ENCODE measurements around the gene DIS3L2. TPM values are rescaled to one million over a fixed set of nuclear protein-coding genes. Genes with fewer than 3 reads are reported as not detected.
"Not testable (repeated sequence)": the region's sequence is repeated elsewhere in the genome, so short reads cannot be mapped to it uniquely, and the experiment has no call there.

DIS3L2 gene
- total RNA-seq, 2 donors from 2014 or later: 55.5 to 67.2 TPM

GRCh38 chr2:232115728-232116361, 154.3 kb downstream of the DIS3L2 start:
- H3K36me3 Mint-ChIP-seq (ENCODE audit: low read depth); H3K9me3 ChIP-seq (ENCODE audit: control insufficient read depth, low read length, poor library complexity, severe bottlenecking); H3K27me3 Mint-ChIP-seq; DNase-seq; H3K4me3 Mint-ChIP-seq; H3K27ac Mint-ChIP-seq; ATAC-seq: not testable (repeated sequence)
- peaks cover 40% of the 10 kb centered on the region for H3K4me1 Mint-ChIP-seq

GRCh38 chr2:232116852-232117251, 155.3 kb downstream of the DIS3L2 start:
- DNase-seq (no peak), ATAC-seq (no peak)
- H3K27me3 Mint-ChIP-seq: no peaks in the 10 kb centered on the region
- H3K27ac Mint-ChIP-seq: no peak overlapping the region
- no peaks in the 10 kb centered on the region for H3K9me3 ChIP-seq (ENCODE audit: control insufficient read depth, low read length, poor library complexity, severe bottlenecking)
- peaks cover 8% of the 10 kb centered on the region for H3K36me3 Mint-ChIP-seq (ENCODE audit: low read depth)
- peaks cover 45% of the 10 kb centered on the region for H3K4me1 Mint-ChIP-seq
- H3K4me3 Mint-ChIP-seq: no peak overlapping the region

- Mint-ChIP-seq H3K4me1 (peaks cover 43% of the 10 kb centered on the region), H3K36me3 (ENCODE audit: low read depth) (peaks cover 10% of the 10 kb centered on the region), H3K27ac (peak overlapping the region; percentile 59), H3K27me3 (no peaks in the 10 kb centered on the region), H3K4me3 (no peak overlapping the region)
- DNase-seq: no peak
- no peak for ATAC-seq
- no peaks in the 10 kb centered on the region for H3K9me3 ChIP-seq (ENCODE audit: control insufficient read depth, low read length, poor library complexity, severe bottlenecking)
Observed at GRCh38 chr2:232117413-232117812, 155.9 kb downstream of the DIS3L2 start.

GRCh38 chr2:232120911-232121310, 159.4 kb downstream of the DIS3L2 start:
- no peak overlapping the region for H3K4me3 Mint-ChIP-seq
- H3K27ac Mint-ChIP-seq: peak overlapping the region; percentile 57
- H3K4me1 Mint-ChIP-seq: peaks cover 36% of the 10 kb centered on the region
- H3K27me3 Mint-ChIP-seq: no peaks in the 10 kb centered on the region
- DNase-seq (no peak), ATAC-seq (no peak)
- H3K9me3 ChIP-seq (ENCODE audit: control insufficient read depth, low read length, poor library complexity, severe bottlenecking): no peaks in the 10 kb centered on the region
- H3K36me3 Mint-ChIP-seq (ENCODE audit: low read depth): peaks cover 13% of the 10 kb centered on the region

- Mint-ChIP-seq H3K4me1 (peaks cover 35% of the 10 kb centered on the region), H3K27me3 (no peaks in the 10 kb centered on the region), H3K36me3 (ENCODE audit: low read depth) (peaks cover 13% of the 10 kb centered on the region), H3K4me3 (no peak overlapping the region), H3K27ac (no peak overlapping the region)
- DNase-seq (no peak), ATAC-seq (no peak)
- no peaks in the 10 kb centered on the region for H3K9me3 ChIP-seq (ENCODE audit: control insufficient read depth, low read length, poor library complexity, severe bottlenecking)
Observed at GRCh38 chr2:232124309-232124708, 162.8 kb downstream of the DIS3L2 start.

- Mint-ChIP-seq H3K4me3 (no peak overlapping the region), H3K27me3 (no peaks in the 10 kb centered on the region), H3K36me3 (ENCODE audit: low read depth) (peaks cover 7% of the 10 kb centered on the region), H3K27ac (no peak overlapping the region), H3K4me1 (peaks cover 25% of the 10 kb centered on the region)
- DNase-seq (no peak), ATAC-seq (no peak)
- no peaks in the 10 kb centered on the region for H3K9me3 ChIP-seq (ENCODE audit: control insufficient read depth, low read length, poor library complexity, severe bottlenecking)
Observed at GRCh38 chr2:232126301-232127099, 165.0 kb downstream of the DIS3L2 start.

DNA sequence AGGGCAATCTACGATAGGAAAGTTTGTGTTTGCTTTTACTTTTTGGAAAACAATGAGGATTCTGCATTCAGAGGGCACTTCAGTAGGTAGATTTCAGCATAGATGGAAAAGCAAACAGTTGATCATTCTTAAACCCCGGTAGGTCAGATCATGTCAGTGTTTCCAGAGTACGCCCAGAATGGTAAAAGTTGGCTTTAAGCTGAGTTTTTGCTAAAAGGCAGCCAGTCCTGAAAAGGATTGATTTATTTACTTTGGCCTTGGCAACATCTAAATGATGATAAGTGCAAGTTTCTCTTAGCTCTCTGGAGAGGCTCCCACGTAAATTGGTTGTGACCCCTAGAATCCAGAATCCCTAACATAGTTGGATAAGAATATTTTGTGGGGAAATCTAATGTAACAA, 168.0 kb downstream of the DIS3L2 start:
- Mint-ChIP-seq H3K27ac (no peak overlapping the region), H3K36me3 (ENCODE audit: low read depth) (peaks cover 3% of the 10 kb centered on the region), H3K4me1 (peaks cover 21% of the 10 kb centered on the region), H3K4me3 (no peak overlapping the region), H3K27me3 (no peaks in the 10 kb centered on the region)
- DNase-seq (no peak), ATAC-seq (no peak)
- H3K9me3 ChIP-seq (ENCODE audit: control insufficient read depth, low read length, poor library complexity, severe bottlenecking): no peaks in the 10 kb centered on the region

DNA sequence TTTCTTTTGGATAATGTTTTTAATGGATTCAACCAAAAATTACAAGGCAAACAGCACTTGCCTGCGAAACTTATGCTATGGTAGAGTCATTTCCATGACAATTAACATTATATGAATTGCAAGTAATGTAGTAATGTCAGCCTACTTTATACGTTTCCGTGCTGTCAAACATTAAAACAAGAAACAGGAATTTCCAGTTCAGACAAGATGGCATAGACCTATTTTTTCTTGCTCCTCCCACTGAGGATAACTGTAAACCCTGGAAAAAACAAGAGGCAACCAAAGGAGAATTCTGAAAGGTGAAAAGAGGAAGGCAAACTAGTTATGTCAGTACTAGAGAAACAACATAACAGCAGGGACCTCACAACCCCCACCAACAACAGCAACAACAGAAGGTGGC, 170.7 kb downstream of the DIS3L2 start:
- peaks cover 5% of the 10 kb centered on the region for H3K36me3 Mint-ChIP-seq (ENCODE audit: low read depth)
- H3K27ac Mint-ChIP-seq: no peak overlapping the region
- H3K4me1 Mint-ChIP-seq: peaks cover 27% of the 10 kb centered on the region
- H3K4me3 Mint-ChIP-seq: no peak overlapping the region
- ATAC-seq (no peak), DNase-seq (no peak)
- no peaks in the 10 kb centered on the region for H3K27me3 Mint-ChIP-seq
- H3K9me3 ChIP-seq (ENCODE audit: control insufficient read depth, low read length, poor library complexity, severe bottlenecking): no peaks in the 10 kb centered on the region

DNA sequence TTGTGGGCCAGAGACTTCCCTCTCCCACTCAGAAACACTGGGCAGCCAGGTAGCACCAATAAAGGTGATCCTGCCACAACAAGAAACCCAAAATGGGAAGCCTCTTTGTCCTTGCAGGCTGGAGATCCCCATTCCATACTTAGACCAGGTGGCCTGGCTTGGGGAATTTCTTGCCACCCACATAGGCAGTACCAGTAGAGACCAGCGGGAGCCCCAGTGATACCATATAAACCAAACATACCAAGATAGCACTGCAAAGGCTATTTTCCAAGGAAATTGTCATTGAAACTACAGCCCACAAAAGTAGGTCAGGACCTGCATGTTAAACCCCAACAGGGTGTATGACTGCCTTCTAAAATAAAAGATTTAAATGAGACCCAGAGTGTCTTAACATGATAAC, 171.6 kb downstream of the DIS3L2 start:
- H3K4me3 Mint-ChIP-seq: no peak overlapping the region
- no peak overlapping the region for H3K27ac Mint-ChIP-seq
- ATAC-seq (no peak), DNase-seq (no peak)
- no peaks in the 10 kb centered on the region for H3K9me3 ChIP-seq (ENCODE audit: control insufficient read depth, low read length, poor library complexity, severe bottlenecking)
- H3K4me1 Mint-ChIP-seq: peaks cover 23% of the 10 kb centered on the region
- peaks cover 5% of the 10 kb centered on the region for H3K36me3 Mint-ChIP-seq (ENCODE audit: low read depth)
- no peaks in the 10 kb centered on the region for H3K27me3 Mint-ChIP-seq

DNA sequence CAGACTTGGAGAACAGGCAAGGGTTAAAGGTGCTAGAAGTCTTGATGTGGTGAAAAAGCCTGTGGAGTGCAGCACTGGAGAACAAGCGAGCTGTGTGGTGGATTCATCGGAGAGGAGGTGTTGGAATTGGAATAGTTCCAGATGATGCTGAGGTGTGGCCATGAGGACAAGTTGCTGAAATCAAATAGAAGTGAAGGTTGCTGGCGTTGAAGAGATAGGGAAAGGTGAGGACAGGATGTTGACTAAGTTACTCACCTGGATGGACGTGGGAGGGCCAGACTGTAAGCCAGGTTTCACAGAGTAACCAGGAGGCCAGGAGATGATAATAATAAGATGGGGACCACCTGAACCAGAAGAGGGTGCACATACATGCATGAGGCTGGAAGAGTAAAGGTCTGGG, 173.4 kb downstream of the DIS3L2 start:
- peaks cover 35% of the 10 kb centered on the region for H3K4me1 Mint-ChIP-seq
- DNase-seq (no peak), ATAC-seq (no peak)
- H3K36me3 Mint-ChIP-seq (ENCODE audit: low read depth): peaks cover 5% of the 10 kb centered on the region
- no peak overlapping the region for H3K4me3 Mint-ChIP-seq
- H3K27me3 Mint-ChIP-seq: no peaks in the 10 kb centered on the region
- no peaks in the 10 kb centered on the region for H3K9me3 ChIP-seq (ENCODE audit: control insufficient read depth, low read length, poor library complexity, severe bottlenecking)
- peak overlapping the region; percentile 82 for H3K27ac Mint-ChIP-seq

DNA sequence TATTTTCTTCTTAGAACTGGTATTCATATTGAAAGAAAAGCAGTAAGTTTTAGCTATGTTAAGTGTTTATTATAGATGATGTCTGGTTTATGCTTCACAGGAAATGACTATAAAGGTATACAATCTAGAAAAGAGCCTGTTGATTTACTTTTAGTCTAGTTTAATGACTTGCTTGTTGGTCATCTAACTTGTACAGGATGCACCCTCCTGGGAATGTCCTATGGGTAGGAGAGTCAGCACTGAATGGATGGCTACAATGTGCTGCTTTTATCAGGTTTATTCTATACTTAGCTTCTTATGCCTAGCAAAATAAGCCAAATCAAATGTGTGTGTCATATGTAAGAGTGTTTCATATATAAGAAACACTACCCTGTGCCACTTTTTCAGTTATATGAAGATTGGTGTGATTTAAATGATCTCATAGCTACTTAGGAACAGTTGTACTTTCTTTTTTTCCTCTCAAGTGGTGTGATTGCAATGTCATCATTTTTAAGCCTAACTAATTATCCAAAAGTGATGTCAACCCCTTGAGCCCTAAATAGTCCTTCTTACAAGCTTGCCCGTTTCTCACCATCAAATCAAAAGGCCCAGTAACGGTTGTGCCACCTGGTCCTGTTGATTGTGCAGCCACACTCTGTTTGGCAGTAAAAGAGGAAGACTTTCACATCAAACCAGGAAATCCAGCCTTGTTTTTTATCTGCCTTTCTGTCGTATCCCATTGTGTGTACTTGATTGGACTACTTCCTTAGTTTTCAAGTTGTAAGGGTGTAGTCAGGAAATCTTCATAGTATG, 176.0 kb downstream of the DIS3L2 start:
- Mint-ChIP-seq H3K27me3 (no peaks in the 10 kb centered on the region), H3K27ac (no peak overlapping the region), H3K4me3 (no peak overlapping the region), H3K36me3 (ENCODE audit: low read depth) (peaks cover 5% of the 10 kb centered on the region), H3K4me1 (peaks cover 33% of the 10 kb centered on the region)
- no peaks in the 10 kb centered on the region for H3K9me3 ChIP-seq (ENCODE audit: control insufficient read depth, low read length, poor library complexity, severe bottlenecking)
- no peak for DNase-seq
- no peak for ATAC-seq

GRCh38 chr2:232138441-232138840, 176.9 kb downstream of the DIS3L2 start:
- H3K4me1 Mint-ChIP-seq: peaks cover 33% of the 10 kb centered on the region

DNA sequence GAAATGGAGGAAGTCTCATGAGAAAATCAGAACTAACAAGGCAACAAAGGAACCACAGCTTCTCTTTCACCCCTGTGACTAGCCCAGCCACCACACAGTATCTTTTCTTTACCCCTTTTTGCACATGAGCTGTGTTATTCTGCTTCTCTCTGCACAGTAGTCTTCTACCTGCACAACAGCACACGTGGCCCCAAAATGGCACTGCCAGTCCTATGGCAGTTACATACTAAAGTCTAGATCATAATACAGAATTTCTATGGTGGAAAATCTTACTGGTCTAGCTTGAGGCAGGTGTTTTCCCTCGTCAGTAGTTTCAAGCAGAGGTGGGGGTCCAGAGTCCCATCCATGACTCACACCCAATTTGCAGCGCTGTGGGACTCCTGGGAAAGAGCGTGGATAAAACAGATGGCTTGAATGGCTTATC, 177.7 kb downstream of the DIS3L2 start:
- H3K9me3 ChIP-seq (ENCODE audit: control insufficient read depth, low read length, poor library complexity, severe bottlenecking): no peaks in the 10 kb centered on the region
- no peak overlapping the region for H3K4me3 Mint-ChIP-seq
- H3K4me1 Mint-ChIP-seq: peaks cover 29% of the 10 kb centered on the region
- H3K27me3 Mint-ChIP-seq: no peaks in the 10 kb centered on the region
- H3K36me3 Mint-ChIP-seq (ENCODE audit: low read depth): peaks cover 5% of the 10 kb centered on the region
- ATAC-seq (no peak), DNase-seq (no peak)
- peak overlapping the region; percentile 80 for H3K27ac Mint-ChIP-seq

More at GRCh38 chr2:232138441-232138840, 176.9 kb downstream of the DIS3L2 start:
- no peaks in the 10 kb centered on the region for H3K27me3 Mint-ChIP-seq
- ATAC-seq: no peak
- no peak for DNase-seq
- no peak overlapping the region for H3K4me3 Mint-ChIP-seq
- H3K27ac Mint-ChIP-seq: peak overlapping the region; percentile 80
- H3K9me3 ChIP-seq (ENCODE audit: control insufficient read depth, low read length, poor library complexity, severe bottlenecking): no peaks in the 10 kb centered on the region
- H3K36me3 Mint-ChIP-seq (ENCODE audit: low read depth): peaks cover 5% of the 10 kb centered on the region

Data from T-helper 17 cell (primary cell).